HFFc6 (cell line): Measurements from ENCODE around the gene PPM1E. TPM values are rescaled to one million over a fixed set of nuclear protein-coding genes. Genes with fewer than 3 reads are reported as not detected.
"Not testable (repeated sequence)": the region's sequence is repeated elsewhere in the genome, so short reads cannot be mapped to it uniquely, and the experiment has no call there.

Experiments used
- DNase-seq: peaks from one replicate; pipeline ENCODE4 v3.0.0-alpha.2; 2018
- H3K27ac Mint-ChIP-seq: 2 replicates; pipeline ENCODE4 v1.8.0; 2020; ENCODE audit warnings: mild to moderate bottlenecking, mixed read lengths
- H3K27me3 Mint-ChIP-seq: 2 replicates; pipeline ENCODE4 v1.8.0; 2021; ENCODE audit warnings: mild to moderate bottlenecking, moderate library complexity, mixed read lengths; ENCODE audit not compliant: insufficient read depth
- H3K36me3 Mint-ChIP-seq: 2 replicates; pipeline ENCODE4 v1.8.0; 2021; ENCODE audit warnings: low read depth, mixed read lengths
- H3K4me1 Mint-ChIP-seq: 2 replicates; pipeline ENCODE4 v1.8.0; 2020; ENCODE audit warnings: low read depth, mixed read lengths
- H3K4me3 Mint-ChIP-seq: 2 replicates; pipeline ENCODE4 v1.8.0; 2020; ENCODE audit warnings: mild to moderate bottlenecking, moderate library complexity, mixed read lengths
- H3K9me3 Mint-ChIP-seq: 2 replicates; pipeline ENCODE4 v1.8.0; 2020; ENCODE audit warnings: mild to moderate bottlenecking, mixed read lengths
- CTCF ChIP-seq: fragments of 200-600 bp; sonication (generic); IDR thresholded peaks from 2 replicates; pipeline ENCODE4 v1.5.0; 2021; ENCODE audit warnings: antibody characterized with exemption, mild to moderate bottlenecking
- total RNA-seq, 6 experiments: library from RNA; stranded (reverse); fragmentation: NEBNext Ultra II Directional; extraction: Animal tissue kit (Norgen Biotek cat#: 25700); gene quantifications; 2 replicates in 1 of 6; 3 replicates in 5 of 6; pipeline ENCODE4 v1.2.3, GENCODE V29; 2021

PPM1E gene
- total RNA-seq, 6 experiments from 2014 or later, result not detected

GRCh38 chr17:58728798-58729197, 26.9 kb upstream of the PPM1E start:
- no peak for DNase-seq
- TF ChIP-seq CTCF, result no peak
- H3K4me3 Mint-ChIP-seq, result no peak overlapping the region
- no peaks in the 10 kb centered on the region for H3K4me1 Mint-ChIP-seq
- no peaks in the 10 kb centered on the region for H3K27me3 Mint-ChIP-seq
- no peaks in the 10 kb centered on the region for H3K36me3 Mint-ChIP-seq
- H3K27ac Mint-ChIP-seq, result no peak overlapping the region
- H3K9me3 Mint-ChIP-seq, result no peaks in the 10 kb centered on the region

GRCh38 chr17:58730937-58731336, 24.7 kb upstream of the PPM1E start:
- Mint-ChIP-seq H3K36me3 (no peaks in the 10 kb centered on the region), H3K4me3 (no peak overlapping the region), H3K9me3 (no peaks in the 10 kb centered on the region), H3K4me1 (no peaks in the 10 kb centered on the region), H3K27me3 (no peaks in the 10 kb centered on the region), H3K27ac (no peak overlapping the region)
- TF ChIP-seq CTCF, result no peak
- DNase-seq, result no peak

- Mint-ChIP-seq H3K27me3 (no peaks in the 10 kb centered on the region), H3K27ac (no peak overlapping the region), H3K36me3 (no peaks in the 10 kb centered on the region), H3K4me3 (no peak overlapping the region), H3K9me3 (no peaks in the 10 kb centered on the region), H3K4me1 (no peaks in the 10 kb centered on the region)
- DNase-seq, result no peak
- no peak for TF ChIP-seq CTCF
Measured at GRCh38 chr17:58734040-58734439, 21.6 kb upstream of the PPM1E start.

GRCh38 chr17:58734811-58735210, 20.8 kb upstream of the PPM1E start:
- H3K4me3 Mint-ChIP-seq, result no peak overlapping the region

GRCh38 chr17:58741121-58741625, 14.5 kb upstream of the PPM1E start:
- Mint-ChIP-seq H3K4me3 (no peak overlapping the region), H3K27me3 (no peaks in the 10 kb centered on the region), H3K36me3 (no peaks in the 10 kb centered on the region), H3K27ac (no peak overlapping the region; the same call in 1 of the 2 replicates), H3K9me3 (no peaks in the 10 kb centered on the region), H3K4me1 (peaks cover 8% of the 10 kb centered on the region)
- no peak for TF ChIP-seq CTCF
- peak; percentile 7 for DNase-seq

More at GRCh38 chr17:58734811-58735210, 20.8 kb upstream of the PPM1E start:
- H3K27ac Mint-ChIP-seq, result no peak overlapping the region
- TF ChIP-seq CTCF, result no peak
- no peaks in the 10 kb centered on the region for H3K9me3 Mint-ChIP-seq
- H3K36me3 Mint-ChIP-seq, result no peaks in the 10 kb centered on the region
- no peak for DNase-seq
- H3K4me1 Mint-ChIP-seq, result no peaks in the 10 kb centered on the region
- no peaks in the 10 kb centered on the region for H3K27me3 Mint-ChIP-seq

GRCh38 chr17:58747674-58748073, 8.0 kb upstream of the PPM1E start:
- Mint-ChIP-seq H3K27me3 (peaks cover 5% of the 10 kb centered on the region; the same call in 1 of the 2 replicates), H3K4me1 (no peaks in the 10 kb centered on the region), H3K27ac (no peak overlapping the region), H3K36me3 (no peaks in the 10 kb centered on the region), H3K9me3 (no peaks in the 10 kb centered on the region), H3K4me3 (no peak overlapping the region)
- no peak for TF ChIP-seq CTCF
- no peak for DNase-seq

- not testable (repeated sequence) for H3K27ac Mint-ChIP-seq, H3K4me3 Mint-ChIP-seq, H3K36me3 Mint-ChIP-seq, H3K27me3 Mint-ChIP-seq, DNase-seq, H3K9me3 Mint-ChIP-seq, H3K4me1 Mint-ChIP-seq
Measured at GRCh38 chr17:58749627-58750026, 6.0 kb upstream of the PPM1E start.
